Uterus (tissue), 2 donors: ENCODE data around the gene CDK4.

Source experiments
- POLR2A ChIP-seq, 2 donors: fragments of 450-650 bp; IDR thresholded peaks; one replicate each; pipeline ENCODE4 v1.6.1; 2016; ENCODE audit warnings: antibody characterized with exemption in 2 of 2, mild to moderate bottlenecking in 1 of 2, moderate library complexity in 1 of 2
- TF ChIP-seq, protein P1 (sequence below), 4 experiments: fragments of 200-600 bp in 2 of 4; fragments of 450-650 bp in 2 of 4; sonication (generic) in 2 of 4; IDR thresholded peaks; one replicate each; pipeline ENCODE4 v1.5.1; 2016 to 2019; ENCODE audit warnings: antibody characterized with exemption in 4 of 4, mild to moderate bottlenecking in 2 of 4, moderate library complexity in 1 of 4

DNA sequence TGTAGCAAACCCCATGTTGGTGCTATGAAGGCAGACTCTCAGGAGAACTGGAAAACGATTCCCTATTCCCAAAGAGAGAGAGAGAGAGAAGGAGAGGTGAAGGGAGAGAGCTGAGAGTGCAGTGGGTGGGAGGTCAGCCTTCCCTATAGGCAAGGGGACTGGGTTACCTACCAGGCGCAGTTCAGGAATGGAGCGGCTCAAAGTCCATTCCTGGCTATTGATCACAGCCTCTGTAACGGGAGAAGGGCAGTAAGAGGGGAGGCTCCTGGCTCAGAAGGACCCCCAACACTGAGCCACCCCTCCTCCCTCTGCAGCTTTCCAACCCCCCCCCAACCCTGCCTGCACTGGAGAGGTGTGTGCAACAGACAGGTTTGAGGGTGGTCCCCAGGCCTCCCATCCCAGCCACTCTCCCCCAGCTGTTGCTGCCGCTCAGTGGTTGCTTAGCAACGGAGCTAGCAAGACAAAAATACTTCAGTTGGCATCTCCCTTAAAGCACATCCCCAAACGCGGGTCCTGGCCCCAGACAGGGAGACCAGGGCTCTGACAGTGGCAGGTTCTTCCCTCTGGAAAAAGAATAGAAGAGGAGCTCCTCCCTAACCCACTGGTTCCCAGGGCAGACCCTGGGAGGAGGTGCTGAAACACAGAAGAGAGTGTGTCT, 16.8 kb downstream of the CDK4 start:
- TF ChIP-seq POLR2A (IDR thresholded peaks at IDR 0.05) = no peak
- TF ChIP-seq, protein P1, sequence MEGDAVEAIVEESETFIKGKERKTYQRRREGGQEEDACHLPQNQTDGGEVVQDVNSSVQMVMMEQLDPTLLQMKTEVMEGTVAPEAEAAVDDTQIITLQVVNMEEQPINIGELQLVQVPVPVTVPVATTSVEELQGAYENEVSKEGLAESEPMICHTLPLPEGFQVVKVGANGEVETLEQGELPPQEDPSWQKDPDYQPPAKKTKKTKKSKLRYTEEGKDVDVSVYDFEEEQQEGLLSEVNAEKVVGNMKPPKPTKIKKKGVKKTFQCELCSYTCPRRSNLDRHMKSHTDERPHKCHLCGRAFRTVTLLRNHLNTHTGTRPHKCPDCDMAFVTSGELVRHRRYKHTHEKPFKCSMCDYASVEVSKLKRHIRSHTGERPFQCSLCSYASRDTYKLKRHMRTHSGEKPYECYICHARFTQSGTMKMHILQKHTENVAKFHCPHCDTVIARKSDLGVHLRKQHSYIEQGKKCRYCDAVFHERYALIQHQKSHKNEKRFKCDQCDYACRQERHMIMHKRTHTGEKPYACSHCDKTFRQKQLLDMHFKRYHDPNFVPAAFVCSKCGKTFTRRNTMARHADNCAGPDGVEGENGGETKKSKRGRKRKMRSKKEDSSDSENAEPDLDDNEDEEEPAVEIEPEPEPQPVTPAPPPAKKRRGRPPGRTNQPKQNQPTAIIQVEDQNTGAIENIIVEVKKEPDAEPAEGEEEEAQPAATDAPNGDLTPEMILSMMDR (IDR thresholded peaks at IDR 0.05) = no peak
